H1 (cell line): ENCODE results near the gene SRSF2. TPM values are rescaled to one million over a fixed set of nuclear protein-coding genes. Genes with fewer than 3 reads are reported as not detected.

Experiments used
- ASH2L ChIP-seq: fragments of 200-600, 300-600 bp; sonication (generic); IDR thresholded peaks from one replicate; pipeline ENCODE4 v1.7.1; 2017; ENCODE audit warnings: low read length
- CBX5 ChIP-seq: fragments of 300-800, 300-1000 bp; sonication (generic); IDR thresholded peaks from 2 replicates; pipeline ENCODE4 v1.7.1; 2016; ENCODE audit warnings: antibody characterized with exemption, low read length, low read depth
- CHD2 ChIP-seq: IDR thresholded peaks from 2 replicates; pipeline ENCODE4 v1.6.1; 2012; ENCODE audit warnings: low read length, improper control_type of control experiment
- MAX ChIP-seq: IDR thresholded peaks from 2 replicates; pipeline ENCODE4 v1.6.1; 2012; ENCODE audit warnings: inconsistent platforms
- polyA plus RNA-seq, 7 experiments: library from polyadenylated mRNA; depleted of rRNA in 3 of 7; stranded (reverse) in 5 of 7; unstranded in 2 of 7; fragments of >200 nt in 5 of 7; fragments of 200-250 nt in 2 of 7; gene quantifications; 1 replicate in 5 of 7; 2 replicates in 1 of 7; 4 replicates in 1 of 7; pipeline versions ENCODE4 v1.2.1 to v1.2.3, GENCODE V29; 2011 to 2013; ENCODE audit warnings: missing spikeins in 2 of 7, mixed read lengths in 2 of 7
- total RNA-seq: library from RNA; stranded (reverse); fragmentation: NEBNext Ultra II Directional; extraction: Animal tissue kit (Norgen Biotek cat#: 25700); gene quantifications from 2 replicates; pipeline ENCODE4 v1.2.1, GENCODE V29; 2021
- TF ChIP-seq, protein P1 (sequence below): IDR thresholded peaks from 2 replicates; pipeline ENCODE4 v1.6.1; 2012; ENCODE audit warnings: low read length, inconsistent platforms
- TF ChIP-seq, protein P2 (sequence below): IDR thresholded peaks from 2 replicates; pipeline ENCODE4 v1.6.1; 2012; ENCODE audit warnings: inconsistent platforms

Gene SRSF2
- total and polyA plus RNA-seq, 2 of the 8 experiments (the other 6 are each of a cell fraction or from before 2014, with no cell fraction given) = 397 to 401 TPM

DNA sequence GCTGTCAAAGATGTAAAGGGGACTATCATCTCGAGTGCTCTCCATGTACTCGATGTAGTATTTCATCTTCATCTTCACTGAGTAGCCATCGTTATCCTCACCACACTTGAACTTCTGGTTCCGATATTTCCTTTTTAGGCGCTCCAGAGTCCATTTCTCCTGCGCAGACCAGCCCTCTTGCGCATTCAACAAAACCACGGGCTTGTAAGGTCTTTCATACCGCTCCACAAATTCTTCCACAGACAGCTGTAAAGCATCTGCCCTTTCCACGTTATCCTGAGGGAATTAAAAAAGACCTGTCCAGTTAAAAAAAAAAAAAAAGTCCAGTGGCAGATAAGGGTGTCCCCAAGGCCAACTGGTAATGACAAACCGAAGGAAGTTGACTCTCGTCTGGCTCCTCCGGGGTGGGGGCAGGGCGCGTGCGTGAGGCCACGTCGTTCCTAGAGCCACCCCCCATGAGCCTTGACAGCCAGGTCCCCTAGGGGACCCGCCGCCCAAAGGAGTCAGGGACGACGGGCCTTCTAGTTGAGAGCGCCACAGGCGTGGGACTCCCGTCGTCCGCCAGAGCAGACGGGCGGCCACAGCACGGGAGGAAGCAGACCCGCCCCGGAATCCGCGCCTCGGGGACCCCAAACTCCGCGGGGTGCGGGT is 11.4 kb downstream of the SRSF2 start (continued):
- TF ChIP-seq, protein P1, sequence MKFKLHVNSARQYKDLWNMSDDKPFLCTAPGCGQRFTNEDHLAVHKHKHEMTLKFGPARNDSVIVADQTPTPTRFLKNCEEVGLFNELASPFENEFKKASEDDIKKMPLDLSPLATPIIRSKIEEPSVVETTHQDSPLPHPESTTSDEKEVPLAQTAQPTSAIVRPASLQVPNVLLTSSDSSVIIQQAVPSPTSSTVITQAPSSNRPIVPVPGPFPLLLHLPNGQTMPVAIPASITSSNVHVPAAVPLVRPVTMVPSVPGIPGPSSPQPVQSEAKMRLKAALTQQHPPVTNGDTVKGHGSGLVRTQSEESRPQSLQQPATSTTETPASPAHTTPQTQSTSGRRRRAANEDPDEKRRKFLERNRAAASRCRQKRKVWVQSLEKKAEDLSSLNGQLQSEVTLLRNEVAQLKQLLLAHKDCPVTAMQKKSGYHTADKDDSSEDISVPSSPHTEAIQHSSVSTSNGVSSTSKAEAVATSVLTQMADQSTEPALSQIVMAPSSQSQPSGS = no peak
- TF ChIP-seq, protein P2, sequence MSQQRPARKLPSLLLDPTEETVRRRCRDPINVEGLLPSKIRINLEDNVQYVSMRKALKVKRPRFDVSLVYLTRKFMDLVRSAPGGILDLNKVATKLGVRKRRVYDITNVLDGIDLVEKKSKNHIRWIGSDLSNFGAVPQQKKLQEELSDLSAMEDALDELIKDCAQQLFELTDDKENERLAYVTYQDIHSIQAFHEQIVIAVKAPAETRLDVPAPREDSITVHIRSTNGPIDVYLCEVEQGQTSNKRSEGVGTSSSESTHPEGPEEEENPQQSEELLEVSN = no peak
- no peak for TF ChIP-seq CHD2
- no peak for TF ChIP-seq MAX
- TF ChIP-seq ASH2L = no peak
- no peak for TF ChIP-seq CBX5
